HG03097 (cell line): Measurements from ENCODE around the gene AKIRIN1.
A peak's percentile ranks its signal among the peaks of the same experiment; 100 is the strongest.
"Not testable (repeated sequence)": the region's sequence is repeated elsewhere in the genome, so short reads cannot be mapped to it uniquely, and the experiment has no call there.

ENCODE experiments used
- ATAC-seq: cut with Tn5 transposase; IDR thresholded peaks from one replicate; pipeline ENCODE4 v1.9.1; 2021; ENCODE audit not compliant: unreplicated experiment, low FRiP score

The AKIRIN1 gene

DNA sequence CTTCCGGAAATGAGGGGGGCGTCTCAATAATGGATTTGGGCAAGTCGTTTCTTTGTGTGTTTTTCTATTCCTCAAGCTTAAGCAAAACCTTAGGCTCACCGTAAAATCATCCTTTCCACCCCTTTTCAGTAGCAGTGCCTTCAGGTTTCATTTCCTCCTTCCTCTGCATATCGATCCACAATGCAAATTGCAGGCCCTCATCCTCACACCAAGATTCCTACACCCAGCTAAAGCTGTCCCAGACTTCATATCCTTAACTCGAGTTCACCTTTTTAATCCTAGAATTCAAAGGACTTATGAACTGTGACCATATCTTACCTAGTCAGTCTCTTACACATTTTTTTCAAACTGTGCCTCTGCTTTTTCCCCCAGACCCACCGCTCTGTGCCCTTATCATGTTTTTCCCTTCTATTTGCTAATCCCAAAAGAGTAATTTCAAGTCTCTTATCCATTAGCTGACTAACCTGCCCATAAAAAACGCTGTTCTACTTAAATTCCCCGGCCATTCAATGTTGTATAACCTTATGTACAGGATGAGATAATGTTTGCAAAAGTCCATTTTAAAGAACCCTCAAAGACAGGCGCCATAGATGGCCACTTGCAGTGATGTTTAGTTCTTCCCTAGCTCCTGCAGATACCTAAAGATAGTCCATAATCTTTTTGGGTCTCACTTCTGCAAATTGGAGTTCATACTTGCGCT, 1.5 kb downstream of the AKIRIN1 start:
- ATAC-seq, result no peak

- ATAC-seq, result no peak
These were observed 3.1 kb downstream of the AKIRIN1 start for GRCh38 chr1:38994196-38994595.

DNA sequence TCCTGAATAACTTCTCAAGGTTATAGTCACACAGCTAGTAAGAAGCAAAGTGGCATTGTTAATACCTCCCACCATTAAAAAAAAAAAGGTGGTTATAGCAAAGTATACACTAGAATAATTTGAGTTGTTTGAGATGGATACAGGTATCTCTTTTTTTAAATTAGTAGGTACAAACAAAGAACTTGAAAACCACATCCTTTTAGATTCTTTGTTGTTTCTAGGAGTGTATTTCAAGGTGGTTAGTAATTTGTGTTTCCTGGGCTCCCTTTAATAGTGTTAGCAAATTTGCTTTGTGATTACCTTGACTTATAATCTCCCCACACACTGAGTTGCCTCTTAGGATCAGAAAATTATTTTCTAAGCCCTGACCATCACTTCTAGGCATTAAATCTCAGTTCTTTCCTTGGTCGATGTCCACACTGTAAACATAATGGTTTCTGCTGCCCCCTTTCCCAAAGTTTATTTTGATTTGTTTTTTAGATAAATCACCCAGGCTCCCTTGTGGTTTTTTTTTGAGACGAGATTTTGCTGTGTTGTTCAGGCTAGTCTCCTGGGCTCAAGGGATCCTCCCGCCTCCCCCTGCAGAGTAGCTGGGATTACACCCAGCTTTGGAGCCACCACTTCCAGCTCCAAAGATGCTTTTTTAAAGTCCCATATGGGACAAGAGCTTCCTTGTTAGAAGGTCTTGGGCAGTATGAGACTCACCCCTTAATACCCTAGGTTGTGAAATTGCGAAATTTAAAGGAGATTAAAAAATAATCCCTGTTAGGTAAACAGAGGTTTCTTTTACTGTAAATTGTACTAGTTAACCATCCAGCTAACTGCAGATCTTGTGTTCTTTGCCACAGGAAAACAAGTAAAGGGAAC, 6.2 kb downstream of the AKIRIN1 start:
- ATAC-seq, result no peak

DNA sequence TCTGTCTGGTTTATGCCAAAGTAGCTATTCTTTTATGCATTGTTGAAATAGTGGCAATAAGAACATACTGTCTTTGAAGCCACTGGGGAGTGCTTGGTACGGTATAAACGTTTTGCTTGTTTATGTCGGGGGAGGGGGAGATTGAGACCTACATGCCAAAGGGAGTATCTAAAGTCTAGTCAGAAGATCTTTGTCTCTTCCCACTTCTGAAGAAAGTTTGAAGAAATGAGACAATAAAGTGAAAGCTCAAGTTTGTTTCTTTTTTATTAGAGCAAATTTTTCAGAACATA, 6.8 kb downstream of the AKIRIN1 start:
- ATAC-seq, result no peak

DNA sequence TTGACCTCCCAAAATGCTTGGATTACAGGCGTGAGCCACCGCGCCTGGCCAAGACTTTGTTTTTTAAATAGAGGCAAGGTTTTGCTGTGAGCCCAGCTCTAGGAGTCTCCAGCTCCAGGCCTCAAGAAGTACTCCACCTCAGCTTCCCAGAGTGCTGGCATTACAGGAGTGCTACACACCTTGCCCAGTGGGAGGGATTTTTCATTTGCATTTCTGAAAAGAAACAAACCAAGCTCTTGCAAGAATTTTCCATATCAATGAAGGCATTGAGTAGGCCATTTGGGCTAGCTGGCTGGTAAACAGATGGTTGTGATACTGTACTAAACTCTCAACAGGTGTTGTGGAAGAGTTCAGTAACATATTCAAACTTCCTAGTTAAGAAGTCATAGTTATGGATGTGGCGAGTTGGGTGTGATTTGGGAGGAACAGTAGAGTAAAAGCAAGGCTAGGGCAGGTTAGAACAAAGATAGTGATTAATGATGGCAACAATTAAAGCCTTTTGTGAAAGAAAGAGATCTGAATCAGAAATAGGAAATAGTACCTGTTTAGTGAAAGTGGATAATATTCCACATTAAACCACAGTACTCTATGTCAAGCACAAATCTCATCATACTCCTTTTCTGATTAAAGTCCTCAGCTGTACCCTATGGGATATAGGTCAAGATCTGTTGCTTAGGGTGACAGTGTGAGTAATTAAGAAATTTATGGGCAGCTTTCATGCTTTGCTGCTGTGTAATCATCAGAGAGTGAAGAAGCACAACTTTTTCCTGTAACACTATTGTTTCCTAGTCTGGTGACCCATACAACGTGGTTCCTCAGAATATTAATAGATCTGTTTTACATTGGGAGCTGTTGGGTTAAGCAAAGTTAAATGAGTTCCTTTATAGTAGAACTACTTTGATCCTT, 10.7 kb downstream of the AKIRIN1 start:
- ATAC-seq, result no peak

DNA sequence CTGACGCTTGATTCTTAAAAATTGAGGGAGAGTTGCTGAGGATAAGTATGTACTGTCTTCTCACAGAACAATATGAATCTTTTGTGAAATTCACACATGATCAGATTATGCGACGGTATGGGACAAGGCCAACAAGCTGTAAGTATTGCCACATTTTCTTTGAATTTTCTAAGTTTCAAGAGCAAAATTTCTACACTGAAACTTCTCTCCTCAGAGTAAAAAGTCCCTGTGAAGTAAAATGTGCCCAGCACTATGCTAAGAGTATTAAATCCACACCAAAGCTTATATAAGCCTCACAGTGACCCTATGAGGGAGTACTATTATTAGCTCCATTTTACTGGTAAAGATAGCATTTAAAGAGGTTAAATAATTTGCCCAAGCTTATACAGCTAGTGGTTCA, 12.2 kb downstream of the AKIRIN1 start:
- ATAC-seq, result no peak

- ATAC-seq, result no peak
These were observed 12.7 kb downstream of the AKIRIN1 start for GRCh38 chr1:39003794-39004193.

- no peak for ATAC-seq
These were observed 15.2 kb downstream of the AKIRIN1 start for GRCh38 chr1:39006287-39006686.

- no peak for ATAC-seq
These were observed 15.9 kb downstream of the AKIRIN1 start for GRCh38 chr1:39006726-39007645.

- not testable (repeated sequence) for ATAC-seq
These were observed 23.9 kb downstream of the AKIRIN1 start for GRCh38 chr1:39014956-39015355.

- no peak for ATAC-seq
These were observed 25.6 kb downstream of the AKIRIN1 start for GRCh38 chr1:39016604-39017171.

- ATAC-seq, result no peak
These were observed 26.2 kb downstream of the AKIRIN1 start for GRCh38 chr1:39017266-39017665.

DNA sequence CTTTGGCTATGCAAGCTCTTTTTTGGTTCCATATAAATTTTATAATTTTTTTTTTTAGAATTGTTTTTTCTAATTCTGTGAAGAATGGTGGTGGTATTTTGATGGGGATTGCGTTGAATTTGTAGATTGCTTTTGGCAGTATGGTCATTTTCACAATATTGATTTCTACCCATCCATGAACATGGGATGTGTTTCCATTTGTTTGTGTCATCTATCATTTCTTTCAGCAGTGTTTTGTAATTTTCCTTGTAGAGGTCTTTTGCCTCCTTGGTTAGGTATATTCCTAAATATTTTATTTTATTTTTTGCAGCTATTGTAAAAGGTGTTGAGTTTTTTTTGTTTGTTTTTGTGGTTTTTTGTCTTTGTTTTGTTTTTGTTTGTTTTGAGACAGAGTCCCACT, 29.4 kb downstream of the AKIRIN1 start:
- ATAC-seq, result not testable (repeated sequence)

GRCh38 chr1:39021426-39021825, 30.4 kb downstream of the AKIRIN1 start:
- ATAC-seq, result no peak

GRCh38 chr1:39023140-39023539, 32.1 kb downstream of the AKIRIN1 start:
- ATAC-seq, result no peak

GRCh38 chr1:39026051-39026865, 35.2 kb downstream of the AKIRIN1 start, which contains the start of gene NDUFS5:
Gene NDUFS5, plus strand, starts transcription at chr1:39026350. Its CDS starts 2,375 bp downstream, at chr1:39028725.
- peak; percentile 72 for ATAC-seq

DNA sequence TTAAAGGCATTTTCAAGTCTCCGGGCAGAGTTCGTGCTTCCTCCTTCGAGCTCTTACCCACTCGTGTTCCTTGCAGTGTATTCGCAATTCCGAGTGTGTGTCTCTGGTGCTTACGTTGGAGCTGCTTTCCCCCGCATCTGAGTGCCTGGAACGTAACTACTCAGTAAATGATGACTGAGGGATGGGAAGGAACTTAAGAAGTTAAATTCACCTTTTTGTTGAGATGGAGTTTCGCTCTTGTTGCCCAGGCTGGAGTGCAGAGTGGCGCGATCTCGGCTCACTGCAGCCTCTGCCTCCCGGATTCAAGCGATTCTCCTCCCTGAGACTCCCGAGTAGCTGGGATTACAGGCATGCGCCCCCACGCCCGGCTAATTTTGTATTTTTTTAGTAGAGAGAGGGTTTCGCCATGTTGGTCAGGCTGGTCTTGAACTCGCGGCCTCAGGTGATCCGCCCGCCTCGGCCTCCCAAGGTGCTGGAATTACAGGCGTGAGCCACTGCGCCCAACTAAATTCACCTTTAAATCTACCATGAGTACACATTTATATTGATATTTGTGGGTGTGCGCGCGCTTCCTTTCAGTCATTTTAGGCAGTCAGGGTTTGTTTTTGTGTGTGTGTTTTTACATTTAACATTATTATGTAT, 35.9 kb downstream of the AKIRIN1 start:
- no peak for ATAC-seq

DNA sequence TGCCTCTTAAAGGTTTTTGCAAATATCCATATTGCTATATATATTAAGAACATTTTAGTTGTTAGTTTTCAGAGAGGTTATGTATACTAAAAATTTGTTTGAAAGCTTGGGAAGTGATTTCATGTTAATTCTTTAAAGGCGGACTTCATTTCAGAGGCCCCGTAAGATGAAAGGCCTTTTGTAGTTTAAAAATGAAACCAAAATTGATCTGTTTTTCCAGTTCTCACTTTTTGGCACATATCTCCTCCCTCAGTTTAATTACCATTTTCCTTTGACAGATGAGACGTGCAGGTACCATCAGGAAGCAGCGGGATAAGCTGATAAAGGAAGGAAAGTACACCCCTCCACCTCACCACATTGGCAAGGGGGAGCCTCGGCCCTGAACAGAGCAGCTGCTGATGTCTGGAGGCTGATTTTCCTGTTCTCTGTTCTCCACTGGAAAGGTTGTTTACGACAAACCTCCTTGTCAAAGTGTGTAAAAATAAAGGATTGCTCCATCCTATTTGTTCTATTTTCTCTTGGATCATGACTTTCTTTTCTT, 43.1 kb downstream of the AKIRIN1 start:
- no peak for ATAC-seq
